ENCODE data around the gene HAS3.

- no peak for TF ChIP-seq CTCF (IDR thresholded peaks at IDR 0.05; ENCODE audit: low read depth, low read length)
- TF ChIP-seq POLR2A (IDR thresholded peaks at IDR 0.05; ENCODE audit: extremely low read depth, insufficient read length): no peak
- TF ChIP-seq MAX (IDR thresholded peaks at IDR 0.05; ENCODE audit: low read depth, low read length): no peak
- TF ChIP-seq MYC (IDR thresholded peaks at IDR 0.05; ENCODE audit: low read depth, low read length): no peak
These were observed 2.8 kb downstream of the HAS3 start for GRCh38 chr16:69108064-69108904.
